Stimulated activated CD4-positive, alpha-beta T cell treated with anti-CD3 and anti-CD28 coated beads, Interleukin-4, amount 100 ng/mL, for 24 hours (primary cell): ENCODE results near the gene FNDC3A.
"Not testable (repeated sequence)": the region's sequence is repeated elsewhere in the genome, so short reads cannot be mapped to it uniquely, and the experiment has no call there.

Source experiments
- DNase-seq: peaks from one replicate; pipeline ENCODE4 v3.0.0-alpha.2; 2020

The FNDC3A gene

DNA sequence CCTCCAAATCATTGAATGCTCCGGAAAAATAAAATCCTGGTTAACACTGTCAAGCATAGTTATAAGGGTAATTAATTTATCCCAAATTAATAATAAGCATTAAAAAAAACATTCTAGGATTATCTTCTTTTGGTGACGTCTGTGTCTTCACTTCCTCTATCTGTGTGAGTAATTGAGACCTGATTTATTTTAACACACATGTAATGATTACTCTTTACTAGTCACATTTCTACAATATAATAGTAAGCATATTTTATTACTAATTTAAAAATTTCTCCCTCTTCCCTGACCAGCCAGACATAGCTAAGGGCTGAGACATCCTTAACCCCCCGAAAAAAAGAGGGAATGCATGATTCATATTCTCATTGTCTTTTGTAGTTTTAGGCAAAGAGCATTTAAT, 2.3 kb downstream of the FNDC3A start:
- DNase-seq, result no peak

DNA sequence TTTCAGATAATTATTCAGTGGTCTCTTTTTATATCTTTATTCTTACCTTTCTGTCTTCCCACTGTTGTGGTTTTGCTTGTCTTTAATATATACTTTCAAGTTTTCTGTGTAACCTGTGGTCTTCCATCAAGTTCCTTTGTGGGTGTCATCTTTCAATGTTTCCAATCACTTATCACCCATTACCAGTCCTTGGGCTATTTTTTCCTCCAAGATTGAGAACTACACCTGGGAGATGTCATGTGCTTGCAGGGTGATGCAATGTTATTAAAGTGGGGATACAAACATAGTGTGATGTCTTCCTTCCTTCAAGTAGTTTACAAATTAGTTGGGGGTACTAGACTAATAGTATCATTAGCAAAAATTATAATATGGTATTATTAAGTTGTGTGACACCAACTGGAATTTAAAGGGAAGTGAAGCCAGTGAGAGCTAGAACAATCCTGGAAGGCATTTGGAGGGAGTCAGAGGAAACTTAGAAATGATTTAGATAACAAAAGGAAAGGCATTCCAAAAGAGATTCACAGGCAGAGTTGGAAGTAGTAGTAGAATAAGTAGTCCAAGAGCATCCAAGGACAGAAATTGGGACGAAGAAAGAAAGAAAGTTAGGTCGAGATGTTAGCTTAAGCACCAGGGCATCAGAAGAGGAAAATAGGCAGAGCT, 3.4 kb downstream of the FNDC3A start:
- DNase-seq, result no peak

DNA sequence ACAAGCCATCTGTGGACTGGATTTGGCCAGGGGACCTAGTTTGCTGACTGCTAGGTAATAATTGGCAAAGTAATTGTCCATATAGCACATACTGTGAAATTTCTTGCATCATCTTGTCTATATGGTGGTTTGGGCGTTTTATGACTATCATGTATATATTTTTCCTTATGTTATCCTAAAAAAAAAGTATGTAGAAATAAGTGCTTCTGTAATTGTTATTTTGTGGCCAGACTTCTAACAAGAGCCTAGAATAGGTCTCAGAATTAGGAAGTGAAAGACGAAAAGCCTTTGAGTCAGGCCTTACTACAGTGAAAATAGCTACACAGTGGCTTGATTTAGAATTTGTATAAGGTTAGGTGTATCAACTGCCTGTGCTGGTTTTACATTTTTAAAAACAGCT, 4.2 kb downstream of the FNDC3A start:
- no peak for DNase-seq

GRCh38 chr13:48983331-48983730, 7.6 kb downstream of the FNDC3A start:
- no peak for DNase-seq

- no peak for DNase-seq
Observed at GRCh38 chr13:48985756-48986155, 10.0 kb downstream of the FNDC3A start.

DNA sequence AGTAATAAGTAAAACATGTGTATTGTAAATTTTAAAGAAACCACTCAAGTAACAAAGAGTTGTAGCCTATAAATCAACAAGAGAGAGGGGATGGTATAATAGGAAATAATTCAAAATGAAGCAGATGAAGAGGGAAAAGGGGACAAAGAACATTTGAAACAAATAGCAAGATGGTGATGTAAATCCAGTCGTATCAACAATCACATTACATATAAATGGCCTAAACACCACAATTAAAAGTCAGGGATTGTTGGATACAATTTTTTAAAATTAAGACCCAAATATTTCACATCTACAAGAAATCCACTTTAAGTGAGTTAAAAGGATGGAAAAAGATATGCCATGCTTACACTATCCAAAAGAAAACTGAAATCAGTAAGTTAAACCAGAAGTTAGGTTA, 15.2 kb downstream of the FNDC3A start:
- DNase-seq, result no peak

DNA sequence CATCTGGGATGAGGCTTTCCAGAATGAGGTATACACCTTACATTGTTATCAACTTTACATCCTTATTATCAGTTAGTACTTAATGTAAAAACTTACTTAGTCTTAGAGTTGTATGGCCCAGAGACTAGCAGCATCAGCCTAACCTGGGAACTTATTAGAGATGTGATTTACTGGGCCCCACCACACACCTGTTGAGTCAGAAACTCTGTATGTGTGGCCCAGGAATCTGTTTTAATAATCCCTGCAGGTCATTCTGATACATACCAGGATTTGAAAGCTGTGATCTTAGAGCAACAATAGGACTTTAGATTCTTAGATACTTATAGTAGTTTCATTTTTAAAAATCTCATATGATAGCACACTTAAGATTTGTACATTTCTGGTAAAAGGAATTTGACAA, 17.4 kb downstream of the FNDC3A start:
- DNase-seq, result no peak

- no peak for DNase-seq
Observed at GRCh38 chr13:48994706-48995105, 19.0 kb downstream of the FNDC3A start.

- no peak for DNase-seq
Observed at GRCh38 chr13:48998641-48999292, 23.1 kb downstream of the FNDC3A start.

DNA sequence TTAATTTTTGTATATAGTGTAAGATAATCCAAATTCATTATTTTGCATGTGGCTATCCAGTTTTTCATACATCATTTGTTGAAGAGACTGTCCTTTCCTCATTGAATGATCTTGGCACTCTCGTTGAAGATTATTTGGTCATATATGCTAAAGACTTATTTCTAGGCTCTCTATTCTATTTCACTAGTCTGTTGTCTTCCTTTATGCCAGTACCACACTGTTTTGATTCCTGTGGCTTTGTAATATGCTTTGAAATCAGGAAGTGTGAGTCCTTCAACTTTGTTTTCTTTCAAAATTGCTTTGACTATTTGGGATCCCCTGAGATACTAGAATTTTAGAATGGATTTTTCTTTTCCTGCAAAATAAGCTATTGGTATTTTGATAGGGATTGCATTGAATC, 24.5 kb downstream of the FNDC3A start:
- DNase-seq, result no peak

- not testable (repeated sequence) for DNase-seq
Observed at GRCh38 chr13:49018986-49019635, 43.4 kb downstream of the FNDC3A start.

GRCh38 chr13:49020328-49020727, 44.6 kb downstream of the FNDC3A start:
- DNase-seq, result no peak

DNA sequence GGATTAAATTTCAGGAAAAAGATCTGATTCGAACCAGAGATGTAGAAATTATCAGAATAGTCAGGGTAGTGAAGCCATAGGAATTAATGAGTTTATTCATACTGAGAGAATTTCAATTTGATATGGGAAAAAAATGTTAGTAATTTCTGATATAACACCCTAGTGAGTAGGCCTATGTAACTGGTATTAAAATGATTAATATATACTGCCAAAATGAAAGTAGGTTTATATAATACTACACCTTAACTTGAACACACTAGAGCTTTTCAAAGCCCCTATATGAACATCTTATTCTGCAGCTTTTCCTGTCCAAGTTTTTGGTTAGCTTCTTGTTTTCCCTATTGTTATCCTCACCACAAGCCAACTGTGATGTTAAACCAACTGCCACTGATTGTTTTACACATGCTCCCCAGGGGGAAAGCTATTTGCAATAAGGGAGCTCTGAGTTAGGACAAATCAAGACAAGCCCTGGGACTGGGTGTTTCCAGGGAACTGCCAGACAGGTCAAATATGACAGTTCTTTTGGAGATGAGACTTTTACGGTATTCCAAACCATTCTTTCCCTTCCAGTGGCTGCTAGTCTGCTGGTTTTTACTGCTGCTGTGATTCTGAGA, 45.3 kb downstream of the FNDC3A start:
- DNase-seq, result no peak

DNA sequence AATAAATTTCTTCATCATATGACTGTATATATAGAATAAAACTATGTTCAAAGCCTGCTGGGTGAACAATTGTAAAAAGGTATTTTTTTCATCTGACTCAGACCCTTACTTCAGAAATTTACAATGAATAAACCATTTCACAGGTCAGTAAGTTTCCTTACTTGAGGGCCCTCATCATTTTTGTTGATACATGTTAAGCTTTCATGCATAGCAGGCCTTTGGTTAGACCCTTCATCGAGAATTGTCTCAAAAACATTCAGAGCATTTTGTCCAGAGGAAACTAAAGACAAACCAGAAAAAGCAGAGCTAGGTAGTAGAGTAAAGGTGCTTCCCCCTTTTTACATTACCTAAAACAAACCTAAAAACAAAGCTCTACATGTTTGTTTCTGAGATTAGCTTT, 46.2 kb downstream of the FNDC3A start:
- no peak for DNase-seq

DNA sequence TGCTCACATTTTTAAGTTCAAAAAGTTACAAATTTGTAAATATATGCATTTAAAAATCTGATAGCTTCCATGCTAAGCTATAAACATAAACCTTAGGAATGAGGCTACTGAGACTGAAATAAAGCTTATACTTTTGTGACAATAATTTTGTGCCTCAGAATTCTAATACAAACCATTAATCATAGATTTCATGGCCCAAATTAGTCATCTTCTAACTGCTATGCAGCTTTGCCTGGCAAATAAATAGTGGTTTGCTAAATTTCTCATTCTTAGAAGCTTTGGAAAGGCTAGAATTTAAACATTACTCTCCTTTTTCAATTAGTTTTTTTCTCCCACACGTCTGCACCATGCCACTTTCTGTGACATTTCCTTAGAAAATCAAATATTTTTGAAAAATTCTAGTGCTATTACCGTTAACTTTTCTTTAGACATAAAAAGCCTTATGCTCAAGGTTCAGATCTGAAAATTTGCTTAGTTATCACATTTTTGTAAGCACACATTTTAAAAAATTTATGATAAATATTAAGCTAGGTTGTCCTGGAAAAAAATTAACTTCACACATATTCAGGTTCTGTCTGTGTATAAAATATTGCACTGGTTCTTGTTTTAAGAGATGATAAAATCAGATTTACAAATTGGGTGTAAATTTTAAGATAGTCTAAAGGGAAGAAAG, 46.9 kb downstream of the FNDC3A start:
- DNase-seq, result no peak

DNA sequence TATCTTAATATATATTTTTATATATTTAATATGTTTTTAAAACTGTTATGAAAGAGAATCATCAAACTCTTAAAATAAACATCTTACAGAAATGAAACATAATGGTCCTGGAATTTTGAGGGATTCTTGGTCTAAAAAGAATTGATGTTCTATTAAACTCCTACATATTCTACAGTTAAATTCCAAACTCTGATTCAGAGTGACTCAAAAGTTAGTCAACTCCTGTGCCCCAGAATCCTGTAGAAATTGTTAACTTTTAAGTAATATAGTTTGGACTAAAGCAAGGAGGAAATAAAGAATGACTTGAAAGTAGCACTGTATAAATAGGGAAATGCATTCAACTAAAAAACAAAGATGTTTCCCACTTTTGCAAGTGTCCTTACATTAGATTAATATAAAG, 47.7 kb downstream of the FNDC3A start:
- DNase-seq, result no peak

DNA sequence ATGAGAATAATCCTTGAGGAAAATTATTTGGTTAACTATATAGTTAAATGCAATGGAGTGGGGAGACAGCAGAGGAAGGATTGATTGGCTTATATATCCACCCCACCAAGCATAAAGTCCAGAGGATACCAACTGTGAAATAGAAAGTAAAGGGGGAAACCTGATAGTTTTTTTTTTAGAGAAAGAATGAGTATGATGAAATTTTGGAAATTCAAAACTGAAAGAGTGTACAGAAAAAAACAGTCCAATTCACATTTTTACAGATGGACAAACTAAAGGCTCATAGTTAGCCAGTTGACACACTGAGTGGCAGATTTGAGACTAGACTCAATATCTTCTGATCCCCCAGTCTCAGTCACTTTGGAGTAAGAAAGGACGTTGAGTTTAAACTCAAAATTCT, 51.1 kb downstream of the FNDC3A start:
- DNase-seq, result no peak

- DNase-seq, result no peak
Observed at GRCh38 chr13:49029570-49029969, 53.9 kb downstream of the FNDC3A start.

GRCh38 chr13:49030213-49030612, 54.5 kb downstream of the FNDC3A start:
- DNase-seq, result no peak

DNA sequence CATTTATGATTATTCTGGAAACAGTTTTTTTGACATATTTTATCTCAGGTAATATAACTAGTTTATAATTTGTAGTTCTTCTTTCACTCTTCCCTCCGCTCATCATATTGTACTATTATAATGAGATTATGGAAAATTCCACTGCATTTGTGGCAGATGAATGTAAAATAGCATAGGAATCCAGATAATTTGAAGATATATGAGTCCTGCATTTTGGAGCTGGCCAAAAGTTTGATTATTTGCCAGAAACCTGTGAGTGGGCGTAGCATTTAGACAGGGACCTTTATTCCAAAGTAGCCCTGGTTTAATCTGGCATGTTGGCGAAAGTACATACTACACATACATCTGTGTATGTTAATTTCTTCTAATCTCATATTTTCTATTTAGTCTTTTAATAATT, 65.2 kb downstream of the FNDC3A start:
- DNase-seq, result no peak

GRCh38 chr13:49042476-49042875, 66.8 kb downstream of the FNDC3A start:
- DNase-seq, result no peak

GRCh38 chr13:49044008-49044407, 68.3 kb downstream of the FNDC3A start:
- no peak for DNase-seq

- no peak for DNase-seq
Observed at GRCh38 chr13:49044836-49045235, 69.1 kb downstream of the FNDC3A start.

DNA sequence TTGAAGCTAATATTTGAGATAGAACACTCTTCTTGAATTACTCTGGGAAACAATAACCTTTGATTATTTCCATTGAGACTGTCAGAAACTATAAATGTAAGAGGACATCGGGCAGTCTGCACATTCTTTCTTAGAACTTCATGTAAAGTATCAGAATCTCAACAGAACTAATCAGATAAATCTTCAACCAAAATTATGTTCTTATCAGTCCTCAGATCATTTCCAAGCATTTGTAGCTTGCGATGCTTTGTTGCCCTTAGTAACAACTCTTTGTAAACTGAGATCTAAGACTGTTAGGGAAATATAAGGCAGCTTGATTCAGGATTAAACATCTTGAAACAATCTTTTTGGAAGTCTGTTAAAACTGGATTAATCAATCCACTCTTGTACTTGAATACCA, 70.3 kb downstream of the FNDC3A start:
- DNase-seq, result no peak
